Astrocyte of the hippocampus (primary cell): ENCODE measurements around the gene THOP1.

Source experiments
- DNase-seq: peaks from one replicate; pipeline ENCODE4 v3.0.0; 2011; ENCODE audit warnings: low read depth, low spot score

The THOP1 gene

GRCh38 chr19:2785244-2785997, at the start of gene THOP1:
TSS of gene THOP1 (plus strand) at chr19:2785503. CDS start at chr19:2785663, 160 bp downstream.
- DNase-seq = peak; percentile 100

GRCh38 chr19:2736550-2737190, 48.6 kb upstream of the THOP1 start:
- no peak for DNase-seq

GRCh38 chr19:2739602-2740313, 45.5 kb upstream of the THOP1 start, which contains the start of gene SLC39A3:
TSS of gene SLC39A3 (minus strand) at chr19:2740017. CDS start at chr19:2737257, 2,760 bp downstream.
- DNase-seq = peak; percentile 99

- DNase-seq = no peak
These were observed 45.0 kb upstream of the THOP1 start for GRCh38 chr19:2740314-2740656.

GRCh38 chr19:2743099-2743498, 42.2 kb upstream of the THOP1 start:
- DNase-seq = no peak

- DNase-seq = no peak
These were observed 41.2 kb upstream of the THOP1 start for GRCh38 chr19:2744113-2744512.

- DNase-seq = no peak
These were observed 38.0 kb upstream of the THOP1 start for GRCh38 chr19:2747349-2747748.

GRCh38 chr19:2750808-2751437, 34.4 kb upstream of the THOP1 start:
- DNase-seq = no peak

- DNase-seq = no peak
These were observed 33.9 kb upstream of the THOP1 start for GRCh38 chr19:2751438-2751830.

- no peak for DNase-seq
These were observed 30.4 kb upstream of the THOP1 start for GRCh38 chr19:2754659-2755447.

- no peak for DNase-seq
These were observed 29.9 kb upstream of the THOP1 start for GRCh38 chr19:2755448-2755705.

GRCh38 chr19:2755811-2756210, 29.5 kb upstream of the THOP1 start:
- no peak for DNase-seq

- DNase-seq = no peak
These were observed 28.8 kb upstream of the THOP1 start for GRCh38 chr19:2756477-2756876.

GRCh38 chr19:2756921-2757881, 28.1 kb upstream of the THOP1 start:
- DNase-seq = no peak

- no peak for DNase-seq
These were observed 26.5 kb upstream of the THOP1 start for GRCh38 chr19:2758601-2759313.

GRCh38 chr19:2759362-2759761, 25.9 kb upstream of the THOP1 start:
- DNase-seq = no peak

- DNase-seq = no peak
These were observed 25.3 kb upstream of the THOP1 start for GRCh38 chr19:2759965-2760364.

- no peak for DNase-seq
These were observed 24.0 kb upstream of the THOP1 start for GRCh38 chr19:2761309-2761677.

- DNase-seq = no peak
These were observed 23.2 kb upstream of the THOP1 start for GRCh38 chr19:2761876-2762782.
